Right ventricle myocardium inferior (tissue), 1 donor: ENCODE results near the gene GIPC2. TPM values are rescaled to one million over a fixed set of nuclear protein-coding genes. Genes with fewer than 3 reads are reported as not detected.
"Not testable (repeated sequence)": the region's sequence is repeated elsewhere in the genome, so short reads cannot be mapped to it uniquely, and the experiment has no call there.

Source experiments
- ATAC-seq: fragments of 200-7000 bp; cut with Tn5 transposase; one replicate; pipeline ENCODE4 v1.9.1; 2020; ENCODE audit warnings: mild to moderate bottlenecking, moderate library complexity
- DNase-seq: peaks from one replicate; pipeline ENCODE4 v3.0.0; 2021; ENCODE audit errors: missing footprints
- intact Hi-C: fragments of 100-400 bp; cut with DNase I; formaldehyde crosslinking; loops from one replicate; pipeline ENCODE4 v1.11.0; 2022
- total RNA-seq: library from RNA; stranded (reverse); fragmentation: NEBNext Ultra II Directional; extraction: Animal tissue kit (Norgen Biotek cat#: 25700); gene quantifications from one replicate; pipeline ENCODE4 v1.2.1, GENCODE V29; 2021
- donor health status: DM: no; HTN: yes; CAD: no; lungs with severe emphysema.

GIPC2 gene
- total RNA-seq, 1 donor from 2014 or later: 2.5 TPM

DNA sequence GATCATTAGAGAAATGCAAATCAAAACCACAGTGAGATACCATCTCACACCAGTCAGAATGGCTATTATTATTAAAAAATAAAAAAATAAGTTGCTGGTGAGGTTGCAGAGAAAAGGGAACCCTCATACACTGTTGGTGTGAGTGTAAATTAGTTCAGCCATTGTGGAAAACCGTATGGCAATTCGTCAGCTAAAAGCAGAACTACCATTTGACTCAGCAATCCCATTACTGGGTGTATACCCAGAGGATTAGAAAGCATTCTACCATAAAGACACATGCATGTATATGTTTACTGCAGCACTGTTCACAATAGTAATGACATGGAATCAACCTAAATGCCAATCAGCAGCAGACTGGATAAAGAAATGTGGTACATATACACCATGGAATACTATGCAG is 42.2 kb downstream of the GIPC2 start:
- ATAC-seq: no peak
- intact Hi-C loops: no loop called here
- no peak for DNase-seq

DNA sequence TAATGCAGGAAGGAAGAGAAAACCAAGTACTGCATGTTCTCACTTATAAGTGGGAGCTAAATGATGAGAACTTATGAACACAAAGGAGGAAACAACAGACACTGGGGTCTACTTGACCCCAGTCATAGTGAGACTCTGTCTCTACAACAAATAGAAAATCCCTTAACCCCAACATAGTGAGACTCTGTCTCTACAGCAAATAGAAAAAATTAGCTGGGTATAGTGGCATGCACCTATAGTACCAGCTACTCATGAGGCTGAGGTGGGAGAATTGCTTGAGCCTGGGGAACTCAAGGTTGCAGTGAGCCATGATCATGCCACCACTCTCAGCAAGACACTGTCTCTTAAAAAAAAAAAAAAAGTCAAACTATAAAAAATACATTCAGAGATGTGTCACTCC is 42.7 kb downstream of the GIPC2 start:
- intact Hi-C loops: no loop called here
- DNase-seq: no peak
- ATAC-seq: no peak

DNA sequence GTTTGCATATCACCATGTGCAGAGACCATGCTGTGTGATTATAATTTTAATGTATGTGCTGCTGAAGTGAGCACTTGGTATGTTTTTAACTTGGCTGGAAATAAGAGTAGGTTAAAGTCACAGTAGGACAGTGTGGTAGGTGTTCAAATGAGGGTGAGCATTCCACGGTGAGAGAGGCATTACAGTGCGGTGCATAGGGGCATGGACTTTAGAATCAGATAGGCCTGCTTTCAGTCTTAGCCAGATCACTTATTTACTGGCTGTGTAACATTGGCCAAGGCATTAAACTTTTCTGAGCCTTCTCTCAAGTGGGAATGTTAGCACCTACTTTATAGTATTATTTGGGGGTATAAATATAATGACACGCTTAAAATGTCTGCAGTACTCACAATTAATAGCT is 43.2 kb downstream of the GIPC2 start:
- intact Hi-C loops: no loop called here
- ATAC-seq: no peak
- no peak for DNase-seq

DNA sequence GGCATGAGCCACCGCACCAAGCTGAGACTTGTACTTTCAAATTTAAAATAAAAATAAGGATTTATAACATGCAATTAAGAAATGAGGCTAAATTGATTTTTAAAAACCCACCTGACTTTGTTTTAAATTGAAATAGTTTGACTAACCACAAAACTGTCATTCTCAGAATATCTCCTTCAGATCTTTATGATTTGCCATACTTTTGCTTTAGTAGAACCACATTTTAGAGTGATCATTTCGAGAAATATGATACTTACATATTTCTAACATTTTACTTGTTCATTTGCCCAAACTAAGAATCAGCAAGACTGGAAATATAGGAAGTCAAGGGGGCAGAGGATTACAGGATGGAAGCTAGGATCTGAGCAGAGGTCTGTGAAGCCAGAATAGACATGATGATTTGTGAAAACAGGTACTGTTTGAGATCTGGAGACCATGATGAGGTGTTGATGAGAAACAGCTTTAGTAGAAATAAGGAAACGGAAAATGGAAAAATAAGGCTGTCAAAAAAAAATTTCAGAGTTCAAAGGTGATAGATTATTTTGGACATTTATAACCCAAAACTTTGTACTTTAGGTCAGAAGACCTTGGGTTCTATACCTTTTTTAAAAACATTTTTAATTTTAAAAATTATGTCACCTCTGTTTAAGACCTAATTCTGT is 44.8 kb downstream of the GIPC2 start:
- ATAC-seq (no peak), DNase-seq (no peak)
- intact Hi-C loops: no loop called here

DNA sequence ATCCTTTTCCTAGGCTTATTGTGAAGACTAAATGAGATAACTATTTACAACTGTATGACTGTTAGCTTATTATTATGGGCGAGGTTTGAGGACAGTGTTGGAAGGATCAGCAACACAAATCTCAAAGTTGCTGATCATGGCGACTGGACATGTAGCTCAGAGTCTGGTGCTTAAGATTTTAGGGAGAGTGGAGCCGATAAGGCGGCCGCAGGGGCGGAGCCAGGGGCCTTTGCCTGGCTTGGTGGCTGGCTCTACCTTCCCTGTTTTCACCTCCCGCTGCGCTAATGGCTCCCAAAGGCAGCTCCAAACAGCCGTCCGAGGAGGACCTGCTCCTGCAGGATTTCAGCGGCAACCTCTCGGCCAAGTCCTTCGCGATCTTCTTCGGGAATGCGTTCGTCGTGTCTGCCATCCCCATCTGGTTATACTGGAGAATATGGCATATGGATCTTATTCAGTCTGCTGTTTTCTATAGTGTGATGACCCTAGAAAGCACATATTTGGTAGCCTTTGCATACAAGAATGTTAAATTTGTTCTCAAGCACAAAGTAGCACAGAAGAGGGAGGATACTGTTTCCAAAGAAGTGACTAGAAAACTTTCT is 45.5 kb downstream of the GIPC2 start:
- intact Hi-C loops: no loop called here
- ATAC-seq: no peak
- peak; percentile 53 for DNase-seq

DNA sequence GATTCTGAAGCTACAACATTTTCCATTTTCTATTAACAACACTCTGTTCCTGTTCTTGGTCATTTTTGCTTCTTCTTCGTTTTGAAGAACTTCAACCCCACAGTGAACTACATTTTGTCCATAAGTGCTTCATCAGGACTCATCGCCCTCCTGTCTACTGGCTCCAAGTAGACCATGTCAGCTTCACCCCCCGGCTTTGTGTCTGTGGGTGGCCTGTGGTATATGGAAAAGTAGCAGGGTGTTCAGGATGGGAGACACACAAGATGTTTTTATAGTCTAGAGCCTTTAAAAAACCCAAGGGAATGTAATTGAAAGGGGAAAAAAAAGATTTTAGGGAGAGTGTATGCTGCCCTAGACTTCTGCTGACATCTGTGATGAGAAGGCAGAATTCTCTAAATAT is 46.1 kb downstream of the GIPC2 start:
- DNase-seq (no peak), ATAC-seq (no peak)
- intact Hi-C loops: no loop called here

DNA sequence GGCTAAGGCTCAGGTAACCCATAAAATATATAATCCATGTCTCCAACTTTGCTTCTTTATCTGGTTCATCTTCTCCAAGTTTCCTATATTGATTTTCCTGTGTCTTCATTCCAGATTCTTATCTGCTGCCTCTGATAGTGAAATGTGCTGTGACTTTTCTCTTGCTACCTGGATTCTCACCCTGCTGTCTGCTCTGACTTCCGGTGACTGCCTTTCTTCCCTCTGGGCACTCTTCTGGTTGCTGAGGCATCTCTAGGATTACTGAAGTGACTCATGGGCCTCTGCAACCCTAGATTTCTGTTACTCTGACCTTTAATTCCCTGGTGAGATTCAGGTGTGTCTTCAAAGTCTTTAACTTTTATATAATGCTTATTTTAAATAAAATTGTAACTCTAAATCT is 46.9 kb downstream of the GIPC2 start:
- DNase-seq: no peak
- intact Hi-C loops: no loop called here
- ATAC-seq: no peak

DNA sequence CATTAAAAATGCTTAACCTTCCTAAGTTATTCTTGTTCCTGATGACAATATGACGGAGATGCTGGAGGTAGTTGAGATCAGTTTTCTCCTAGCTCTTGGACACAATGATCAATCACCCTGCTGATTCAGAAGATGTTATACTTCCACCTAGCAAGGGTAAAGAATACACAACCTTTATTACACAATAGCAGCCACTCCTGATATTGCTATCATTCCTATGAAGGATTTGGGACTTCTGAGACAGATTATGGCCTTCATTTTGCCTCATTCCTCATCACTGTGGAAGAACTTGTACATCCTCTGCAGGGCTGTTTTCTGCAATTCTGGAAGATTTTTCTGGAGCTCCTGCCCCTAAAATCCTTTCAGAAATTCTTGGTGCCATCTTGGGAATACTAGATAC is 47.8 kb downstream of the GIPC2 start:
- ATAC-seq: no peak
- intact Hi-C loops: no loop called here

DNA sequence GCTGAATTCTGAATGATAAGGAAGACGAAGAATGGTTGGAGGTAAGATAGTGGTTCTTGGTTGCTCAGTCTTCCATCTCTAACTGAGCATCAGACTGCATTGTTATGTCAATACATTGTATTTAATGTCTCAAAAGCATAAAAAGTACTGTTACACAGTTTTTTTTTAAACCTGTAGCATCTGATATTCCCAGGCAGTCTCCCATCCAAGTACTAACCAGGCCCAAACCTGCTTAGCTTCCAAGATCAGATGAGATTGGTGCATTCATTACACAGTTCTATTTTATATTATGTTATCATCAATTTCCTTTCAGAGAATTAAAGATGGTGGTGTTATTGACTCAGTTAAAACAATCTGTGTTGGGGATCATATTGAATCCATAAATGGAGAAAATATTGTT is 48.9 kb downstream of the GIPC2 start:
- ATAC-seq (no peak), DNase-seq (no peak)
- intact Hi-C loops: no loop called here

More for the DNA sequence above, 47.8 kb downstream of the GIPC2 start:
- no peak for DNase-seq

DNA sequence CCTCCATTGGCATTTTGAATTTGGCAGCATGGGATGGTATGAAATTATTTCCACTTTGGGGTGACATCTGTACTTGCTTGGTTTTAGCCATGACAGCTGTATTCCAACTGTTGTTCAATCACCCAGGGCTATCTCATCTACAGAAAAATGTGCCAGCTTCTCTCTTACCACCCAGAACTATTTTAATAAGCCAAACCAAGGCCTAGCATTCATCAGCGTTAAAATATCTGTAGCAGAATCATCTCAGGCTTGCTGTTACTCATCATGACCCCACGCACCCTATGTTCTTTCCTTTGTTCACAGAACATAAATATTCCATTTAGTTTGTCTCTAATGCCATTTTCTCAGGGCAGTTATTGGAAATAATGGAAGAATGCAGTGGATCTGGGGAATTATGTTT is 49.8 kb downstream of the GIPC2 start:
- DNase-seq (no peak), ATAC-seq (no peak)
- intact Hi-C loops: no loop called here

DNA sequence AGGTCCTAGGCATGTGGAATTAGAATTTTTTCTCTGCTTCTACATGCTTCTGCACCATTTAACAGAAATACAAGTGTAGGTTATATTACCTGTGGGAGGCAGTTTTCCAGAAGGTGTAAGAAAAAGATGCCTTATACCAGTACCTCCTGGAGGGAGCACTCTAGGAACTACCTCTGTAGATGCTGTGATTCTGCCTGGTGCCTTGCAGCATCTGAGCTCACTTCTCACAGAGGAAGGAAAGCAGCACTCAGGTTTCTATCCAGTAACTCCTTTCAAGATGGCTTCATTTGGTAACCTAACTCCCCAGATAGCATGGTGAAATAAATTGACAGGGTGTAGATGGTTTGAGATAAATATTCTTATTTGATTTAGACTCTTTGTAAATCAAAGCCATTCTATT is 50.3 kb downstream of the GIPC2 start:
- intact Hi-C loops: no loop called here
- no peak for DNase-seq
- no peak for ATAC-seq

DNA sequence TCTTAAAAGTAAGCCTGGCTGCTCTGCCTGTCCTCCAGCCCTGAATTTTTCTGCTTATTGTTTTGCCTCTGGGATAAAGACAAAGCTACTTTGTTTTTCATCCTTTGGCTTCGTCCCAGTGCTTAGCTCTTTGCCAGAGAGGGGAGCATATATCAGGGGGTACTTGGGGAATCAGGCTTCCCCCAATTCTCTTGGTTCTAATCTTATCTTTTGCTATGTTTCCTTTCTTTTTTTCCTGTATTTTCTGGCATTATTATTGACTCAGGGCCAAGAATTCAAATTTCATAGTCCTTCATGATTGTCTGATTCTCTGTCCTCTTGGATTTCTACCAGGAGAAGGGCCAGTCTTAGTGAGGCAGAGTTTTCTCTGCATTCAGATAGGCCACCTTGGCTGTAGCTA is 51.2 kb downstream of the GIPC2 start:
- ATAC-seq (no peak), DNase-seq (no peak)
- intact Hi-C loops: no loop called here

DNA sequence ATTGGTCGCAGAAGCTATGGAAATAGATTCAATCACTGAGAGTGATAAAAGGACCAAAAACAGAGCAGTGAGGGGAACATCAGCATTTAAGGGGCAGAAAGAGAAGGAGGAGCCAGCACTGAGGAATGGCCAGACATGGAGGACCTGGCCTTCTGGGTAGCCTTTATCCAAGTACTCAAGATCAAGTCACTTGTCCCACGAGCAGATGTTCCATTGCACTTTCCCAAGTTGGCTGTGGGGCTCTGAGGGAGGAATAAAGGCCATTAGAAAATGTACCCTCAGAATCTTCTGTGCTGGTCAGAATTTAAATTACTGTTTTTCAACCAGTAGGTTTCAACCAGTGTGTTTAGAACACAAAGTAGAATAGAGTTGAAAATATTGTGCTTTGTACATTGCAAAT is 55.3 kb downstream of the GIPC2 start:
- DNase-seq (no peak), ATAC-seq (no peak)
- intact Hi-C loops: loop anchor here (5.0 kb wide), 1 partner anchor 99 kb away; the partner anchor contains the start of gene DNAJB4

DNA sequence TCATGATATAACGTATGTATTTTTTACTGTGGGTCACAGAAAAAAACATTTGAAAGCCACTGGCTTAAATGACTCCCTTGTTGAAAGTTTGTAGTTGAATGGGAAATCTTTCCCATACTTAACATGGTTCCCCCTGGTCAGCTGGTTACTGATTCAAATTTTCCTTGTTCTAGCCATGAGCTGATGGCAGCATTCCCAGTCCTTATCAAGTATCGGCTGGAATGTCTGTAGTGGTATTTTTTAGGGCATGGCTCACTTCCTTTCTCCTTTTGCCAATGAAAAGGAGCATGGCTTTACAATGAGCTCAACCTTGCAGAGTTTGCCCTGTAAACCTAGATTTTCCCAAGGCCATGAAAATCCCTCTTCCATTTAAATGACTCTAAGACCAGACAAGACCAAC is 55.7 kb downstream of the GIPC2 start:
- ATAC-seq: peak; percentile 70
- no peak for DNase-seq
- intact Hi-C loops: loop anchor here (5.0 kb wide), 1 partner anchor 99 kb away; the partner anchor contains the start of gene DNAJB4

DNA sequence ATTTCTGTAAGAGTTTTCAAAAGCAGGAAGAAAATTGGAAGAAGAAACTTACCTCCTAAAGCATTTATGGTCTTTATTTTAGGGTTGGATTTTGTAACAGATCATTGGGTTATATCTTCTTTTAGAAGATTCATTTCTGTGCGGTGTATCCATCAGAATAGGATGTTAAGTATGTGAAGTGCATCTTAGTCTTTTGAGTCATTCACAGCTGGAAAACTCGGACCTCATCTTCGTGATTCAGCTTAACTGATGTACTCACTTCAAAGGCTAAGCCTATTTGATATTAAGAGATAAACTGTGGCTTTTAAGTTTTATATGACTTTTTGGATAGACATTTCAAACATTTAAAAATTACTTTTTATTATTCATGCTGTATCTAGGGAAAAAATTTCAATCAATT is 56.3 kb downstream of the GIPC2 start:
- ATAC-seq: no peak
- DNase-seq: no peak
- intact Hi-C loops: loop anchor here (5.0 kb wide), 1 partner anchor 100 kb away; the partner anchor contains the start of gene DNAJB4

DNA sequence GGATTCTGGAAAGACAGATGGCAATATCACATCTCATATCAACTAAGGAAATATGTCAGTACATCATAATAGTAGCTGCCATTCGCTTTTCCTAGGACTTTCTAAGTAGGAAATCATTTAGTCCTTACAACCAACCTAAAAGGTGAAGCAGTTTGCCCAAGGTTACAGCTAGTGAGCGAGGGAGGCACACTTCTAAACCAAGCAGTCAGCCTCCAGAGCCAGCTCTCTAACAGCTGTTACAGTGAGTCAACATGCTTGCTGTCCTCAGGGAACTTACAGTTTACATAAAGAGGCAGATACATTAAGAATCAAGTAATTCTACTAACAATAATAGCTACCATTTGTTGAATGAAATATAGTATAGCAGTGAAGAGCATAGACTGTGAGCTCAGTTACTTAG is 57.1 kb downstream of the GIPC2 start:
- ATAC-seq (no peak), DNase-seq (no peak)
- intact Hi-C loops: loop anchor here (5.0 kb wide), 1 partner anchor 101 kb away; the partner anchor contains the start of gene DNAJB4

DNA sequence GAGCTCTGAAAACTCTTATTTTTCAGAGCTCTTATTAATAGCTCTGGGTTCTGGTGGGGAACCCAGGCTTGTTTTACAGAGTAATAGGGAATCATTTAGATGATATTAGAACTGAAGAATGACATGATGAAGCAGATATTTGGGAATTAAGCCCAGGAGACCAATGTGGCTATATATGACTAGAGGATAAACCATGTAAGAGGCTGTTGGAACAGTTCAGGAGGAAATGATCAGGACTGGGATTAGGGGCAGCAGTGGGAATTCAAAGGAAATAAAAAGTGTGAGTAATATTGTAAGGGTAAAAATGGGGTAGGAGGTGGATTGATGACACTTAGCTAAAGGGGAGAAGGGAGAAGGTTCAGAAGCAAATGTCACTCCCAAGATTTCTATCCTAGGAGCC is 58.6 kb downstream of the GIPC2 start:
- no peak for ATAC-seq
- intact Hi-C loops: loop anchor here (5.0 kb wide), 1 partner anchor 102 kb away; the partner anchor contains the start of gene DNAJB4
- DNase-seq: no peak

DNA sequence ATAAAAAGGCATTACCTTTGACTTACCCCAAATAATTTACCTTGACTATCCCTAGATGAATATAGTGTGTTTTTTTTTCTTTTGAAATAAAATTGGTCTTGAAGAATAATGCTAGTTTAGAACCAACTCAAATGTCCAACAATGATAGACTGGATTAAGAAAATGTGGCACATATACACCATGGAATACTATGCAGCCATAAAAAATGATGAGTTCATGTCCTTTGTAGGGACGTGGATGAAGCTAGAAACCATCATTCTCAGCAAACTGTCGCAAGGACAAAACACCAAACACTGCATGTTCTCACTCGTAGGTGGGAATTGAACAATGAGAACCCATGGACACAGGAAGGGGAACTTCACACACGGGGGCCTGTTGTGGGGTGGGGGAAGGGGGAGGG is 63.9 kb downstream of the GIPC2 start:
- ATAC-seq: not testable (repeated sequence)
- intact Hi-C loops: loop anchor here (5.0 to 10.0 kb wide), 2 partner anchors 62 to 355 kb away; partner anchors contain the start of genes GIPC2 and USP33

DNA sequence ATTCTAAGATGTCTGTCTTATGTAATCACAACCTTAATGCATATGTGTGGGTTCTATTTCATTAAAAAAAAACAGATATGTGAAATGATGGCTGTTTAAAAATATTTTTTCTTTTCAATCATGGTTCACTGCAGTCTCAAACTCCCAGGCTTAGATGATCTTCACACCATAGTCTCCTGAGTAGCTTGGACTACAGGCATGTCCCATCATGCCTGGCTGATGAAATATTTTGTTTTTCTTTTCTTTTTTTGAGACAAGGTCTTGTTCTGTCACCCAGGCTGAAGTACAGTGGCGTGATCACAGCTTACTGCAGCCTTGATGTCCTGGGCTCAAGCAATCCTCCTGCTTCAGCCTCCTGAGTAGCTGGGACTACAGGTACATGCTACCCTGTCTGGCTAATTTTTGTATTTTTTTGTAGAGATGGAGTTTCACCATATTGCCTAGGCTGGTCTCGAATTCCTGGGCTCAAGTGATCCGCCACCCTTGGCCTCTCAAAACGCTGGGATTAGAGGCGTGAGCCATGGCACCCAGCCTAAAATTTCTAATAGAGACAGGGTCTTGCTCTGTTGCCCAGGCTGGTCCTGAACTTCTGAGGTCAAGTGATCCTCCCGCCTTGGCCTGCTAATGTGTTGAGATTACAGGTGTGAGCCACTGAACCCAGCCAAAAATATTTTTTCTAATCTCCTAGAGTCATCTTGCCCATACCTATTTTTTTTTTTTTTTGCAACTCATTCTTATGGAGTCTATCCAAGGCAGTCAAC is 67.6 kb downstream of the GIPC2 start:
- ATAC-seq (no peak), DNase-seq (no peak)
- intact Hi-C loops: loop anchor here (5.0 to 10.0 kb wide), 2 partner anchors 66 to 359 kb away; partner anchors contain the start of genes GIPC2 and USP33

More for the DNA sequence above, 63.9 kb downstream of the GIPC2 start:
- not testable (repeated sequence) for DNase-seq
